Gastrocnemius medialis (tissue), 4 donors: ENCODE results near the gene LSG1. TPM values are rescaled to one million over a fixed set of nuclear protein-coding genes. Genes with fewer than 3 reads are reported as not detected.

Source experiments
- ATAC-seq, 2 donors: fragments of 150-250 bp; one replicate each; pipeline ENCODE4 v1.9.1; 2016
- DNase-seq, 2 donors: peaks; one replicate each; pipeline ENCODE4 v3.0.0-alpha.2; 2019
- H3K27ac ChIP-seq, 4 donors: fragments of 200-600 bp; sonication (generic); 1 replicate in 1 of 4; 2 replicates in 3 of 4; pipeline ENCODE4 v1.5.1; 2016 to 2018; ENCODE audit warnings: mild to moderate bottlenecking in 2 of 4, moderate library complexity in 1 of 4
- H3K27me3 ChIP-seq, 3 donors: fragments of 200-600 bp; sonication (generic) in 2 of 3; 1 replicate in 1 of 3; 2 replicates in 2 of 3; pipeline versions ENCODE4 v1.5.1 to v1.6.0; 2016 to 2019; ENCODE audit warnings: mild to moderate bottlenecking in 1 of 3, moderate library complexity in 1 of 3
- H3K36me3 ChIP-seq, 2 donors: fragments of 200-600 bp; sonication (generic) in 1 of 2; one replicate each; pipeline ENCODE4 v1.5.1; 2017 to 2018
- H3K4me1 ChIP-seq, 2 donors: fragments of 200-600 bp; sonication (generic) in 1 of 2; one replicate each; pipeline ENCODE4 v1.5.1; 2016 to 2017; ENCODE audit warnings: mild to moderate bottlenecking in 2 of 2
- H3K4me3 ChIP-seq, 4 donors: fragments of 200-600 bp; sonication (generic) in 3 of 4; 1 replicate in 1 of 4; 2 replicates in 3 of 4; pipeline ENCODE4 v1.5.1; 2016 to 2019; ENCODE audit warnings: mild to moderate bottlenecking in 2 of 4
- H3K9me3 ChIP-seq, 3 donors: fragments of 200-600 bp; sonication (generic) in 2 of 3; 1 replicate in 1 of 3; 2 replicates in 2 of 3; pipeline ENCODE4 v1.5.1; 2016 to 2019
- CTCF ChIP-seq, 5 experiments: fragments of 450-650 bp in 3 of 5; fragments of 200-600 bp in 2 of 5; sonication (generic) in 2 of 5; IDR thresholded peaks in 4 of 5; conservative IDR thresholded peaks in 1 of 5; 1 replicate in 4 of 5; 2 replicates in 1 of 5; pipeline ENCODE4 v1.5.1; 2016 to 2019; ENCODE audit warnings: antibody characterized with exemption in 5 of 5, mild to moderate bottlenecking in 3 of 5, moderate library complexity in 3 of 5
- POLR2A ChIP-seq, 2 donors: fragments of 450-650 bp; IDR thresholded peaks; one replicate each; pipeline ENCODE4 v1.6.1; 2017; ENCODE audit warnings: antibody characterized with exemption in 2 of 2, mild to moderate bottlenecking in 2 of 2, moderate library complexity in 2 of 2
- in situ Hi-C, 4 donors: fragments of 200-750 bp; cut with MboI; loops; one replicate each; pipeline versions ENCODE4 v1.15.0 to v1.8.0; 2017; ENCODE audit warnings: low sequenced_read_pairs in 4 of 4
- intact Hi-C: fragments of 100-400 bp; cut with DNase I; formaldehyde crosslinking; loops from one replicate; pipeline ENCODE4 v1.15.1; 2023; ENCODE audit warnings: low total_unique reads
- total RNA-seq, 4 donors: library from RNA; depleted of rRNA; stranded (reverse); fragments of >200 nt; gene quantifications; one replicate each; pipeline versions ENCODE4 v1.1.0 to v1.2.3, GENCODE V29; 2016

Gene LSG1
- total RNA-seq, 4 donors from 2014 or later = 23.2 to 38.4 (median 28.0) TPM

- DNase-seq (peak; percentile 45 to 63), ATAC-seq (peak; percentile 74 to 81)
- H3K27me3 ChIP-seq = no peaks in the 10 kb centered on the region
- H3K36me3 ChIP-seq = no peaks in the 10 kb centered on the region
- H3K27ac ChIP-seq = peak overlapping the region; percentile 41 to 65 (median 50)
- in situ Hi-C loops = loop anchor here (5.0 to 25.0 kb wide), 7 partner anchors 172 to 854 kb away; partner anchors contain the start of gene PPP1R2 (in 2 of the 4)
- no peaks in the 10 kb centered on the region for H3K9me3 ChIP-seq
- TF ChIP-seq POLR2A (IDR thresholded peaks at IDR 0.05) (no peak), CTCF (IDR thresholded peaks at IDR 0.05 in 4 of 5, conservative IDR thresholded peaks at IDR 0.05 in 1 of 5) (peak; percentile 80 to 89 (median 85))
- no peak overlapping the region for H3K4me3 ChIP-seq
- H3K4me1 ChIP-seq = peaks cover 24 to 29% of the 10 kb centered on the region in 2 donors
- intact Hi-C loops = loop anchor here (1.0 to 10.0 kb wide), 4 partner anchors 272 to 762 kb away; partner anchors contain the start of gene ACAP2
These were observed 10.8 kb upstream of the LSG1 start for GRCh38 chr3:194682694-194683310.

DNA sequence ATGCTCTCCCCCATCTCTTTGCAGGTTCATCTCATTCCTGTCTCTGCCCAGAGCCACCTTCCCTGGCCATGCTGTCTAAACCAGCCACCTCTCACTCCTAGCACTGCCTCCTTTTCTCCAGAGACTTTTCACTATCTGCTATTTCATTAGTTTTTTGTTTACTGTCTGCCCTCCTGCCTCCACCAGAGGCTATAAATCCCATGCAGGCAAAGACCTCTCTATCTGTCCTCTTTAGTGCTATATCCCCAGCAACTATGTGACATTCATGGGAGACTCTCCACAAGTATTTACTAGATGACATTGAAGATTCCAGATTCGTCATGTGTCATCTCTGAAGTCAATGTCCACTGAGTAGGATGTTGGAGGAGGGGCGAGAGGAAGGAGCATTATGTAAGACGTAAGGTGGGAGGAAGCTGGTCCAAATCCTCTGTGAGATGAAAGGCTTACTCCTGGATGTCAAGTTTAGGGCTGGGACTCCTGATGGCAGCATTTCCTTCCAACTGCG is 10.2 kb upstream of the LSG1 start:
- peaks cover 21 to 25% of the 10 kb centered on the region in 2 donors for H3K4me1 ChIP-seq
- no peak for DNase-seq
- TF ChIP-seq CTCF (IDR thresholded peaks at IDR 0.05 in 4 of 5, conservative IDR thresholded peaks at IDR 0.05 in 1 of 5) (no peak), POLR2A (IDR thresholded peaks at IDR 0.05) (no peak)
- no peaks in the 10 kb centered on the region for H3K9me3 ChIP-seq
- in situ Hi-C loops (loop anchor here (5.0 to 25.0 kb wide), 7 partner anchors 173 to 855 kb away; partner anchors contain the start of gene PPP1R2 (in 2 of the 4)), intact Hi-C loops (loop anchor here (1.0 to 10.0 kb wide), 4 partner anchors 273 to 763 kb away; partner anchors contain the start of gene ACAP2)
- peak overlapping the region in 2 of 4 donors; percentile 45 to 65 for H3K27ac ChIP-seq
- no peaks in the 10 kb centered on the region for H3K36me3 ChIP-seq
- H3K4me3 ChIP-seq = no peak overlapping the region
- H3K27me3 ChIP-seq = no peaks in the 10 kb centered on the region
- no peak for ATAC-seq

- TF ChIP-seq CTCF (IDR thresholded peaks at IDR 0.05 in 4 of 5, conservative IDR thresholded peaks at IDR 0.05 in 1 of 5) (no peak), POLR2A (IDR thresholded peaks at IDR 0.05) (no peak)
- intact Hi-C loops (loop anchor here (5.0 to 10.0 kb wide), 3 partner anchors 274 to 764 kb away; partner anchors contain the start of gene ACAP2), in situ Hi-C loops (loop anchor here (5.0 to 25.0 kb wide), 7 partner anchors 174 to 856 kb away; partner anchors contain the start of gene PPP1R2 (in 2 of the 4))
- ATAC-seq (no peak), DNase-seq (no peak)
- Histone ChIP-seq H3K27ac (no peak overlapping the region), H3K36me3 (no peaks in the 10 kb centered on the region), H3K4me1 (peaks cover 11 to 16% of the 10 kb centered on the region in 2 donors), H3K27me3 (no peaks in the 10 kb centered on the region), H3K4me3 (no peak overlapping the region), H3K9me3 (no peaks in the 10 kb centered on the region)
These were observed 9.1 kb upstream of the LSG1 start for GRCh38 chr3:194680888-194681615.

DNA sequence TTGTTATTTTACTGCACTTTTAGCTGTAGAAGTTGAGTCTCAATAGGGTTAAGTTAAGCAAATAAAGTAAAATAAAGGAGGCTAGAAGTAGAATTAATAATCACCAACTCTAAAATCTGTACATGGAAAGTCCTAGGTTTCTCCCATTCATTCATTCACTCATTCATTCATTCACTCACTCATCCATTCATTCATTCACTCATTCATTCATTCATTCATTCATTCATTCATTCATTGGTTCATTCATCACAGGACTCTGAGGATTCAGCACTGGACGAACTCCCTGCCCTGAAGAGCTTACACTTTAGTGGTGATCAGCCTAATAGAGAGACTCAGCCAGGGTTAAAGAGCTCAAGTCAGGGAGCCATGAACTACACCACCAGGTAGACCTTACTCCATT is 4.5 kb upstream of the LSG1 start:
- peaks cover 16 to 18% of the 10 kb centered on the region in 2 donors for H3K4me1 ChIP-seq
- H3K27me3 ChIP-seq = no peaks in the 10 kb centered on the region
- H3K4me3 ChIP-seq = no peak overlapping the region
- DNase-seq = no peak
- intact Hi-C loops (no loop called here), in situ Hi-C loops (loop anchor here (5.0 to 25.0 kb wide), 5 partner anchors 431 to 861 kb away; partner anchors contain the start of gene PPP1R2 (in 2 of the 4))
- no peak overlapping the region for H3K27ac ChIP-seq
- H3K36me3 ChIP-seq = no peaks in the 10 kb centered on the region
- ATAC-seq = no peak
- H3K9me3 ChIP-seq = no peaks in the 10 kb centered on the region
- no peak for TF ChIP-seq CTCF (IDR thresholded peaks at IDR 0.05 in 4 of 5, conservative IDR thresholded peaks at IDR 0.05 in 1 of 5)
- TF ChIP-seq POLR2A (IDR thresholded peaks at IDR 0.05) = no peak
